Measurements from ENCODE around the gene DNAJC21.

DNAJC21 gene

DNA sequence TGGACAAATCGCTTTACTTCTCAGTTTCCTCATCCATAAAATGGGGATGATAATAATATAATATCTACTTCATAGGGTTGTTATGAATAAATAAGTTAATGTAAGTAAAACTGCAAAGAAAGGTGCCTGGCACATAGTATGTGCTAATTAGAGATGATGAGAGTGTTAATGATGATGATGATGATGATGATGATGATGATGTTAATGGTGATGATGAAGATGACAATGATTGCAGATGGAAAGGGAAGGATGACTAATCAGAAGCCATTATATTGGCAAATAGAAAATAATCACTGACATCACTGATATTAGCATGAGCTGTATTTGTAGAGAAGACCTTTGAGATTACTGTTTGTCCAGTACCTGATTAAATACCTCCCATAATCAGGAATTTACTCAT lies 34.6 kb upstream of the DNAJC21 start:
- ChIA-PET CTCF (interaction anchor here (0.6 kb wide), 1 partner anchor 409 kb away, joined by 7 read pairs; no protein-coding TSS in a partner anchor), POLR2A (no interaction called here)
- no peak for TF ChIP-seq FOXA1 (IDR thresholded peaks at IDR 0.05)
- no peak for TF ChIP-seq TARDBP (IDR thresholded peaks at IDR 0.05)
- no peak for TF ChIP-seq SUZ12 (IDR thresholded peaks at IDR 0.05)
- no peak for TF ChIP-seq ARNT (IDR thresholded peaks at IDR 0.05)
- no peak for TF ChIP-seq CTBP1 (IDR thresholded peaks at IDR 0.05; ENCODE audit: borderline replicate concordance)
- TF ChIP-seq NFRKB (IDR thresholded peaks at IDR 0.05) = no peak
- no peak for TF ChIP-seq LEF1 (IDR thresholded peaks at IDR 0.05; ENCODE audit: borderline replicate concordance)
- TF ChIP-seq ELF4 (IDR thresholded peaks at IDR 0.05) = no peak
- no peak for TF ChIP-seq L3MBTL2 (conservative IDR thresholded peaks at IDR 0.05)
- TF ChIP-seq FOXM1 (IDR thresholded peaks at IDR 0.05; ENCODE audit: borderline replicate concordance) = no peak
- DNase-seq (ENCODE audit: extremely low spot score) = no peak

DNA sequence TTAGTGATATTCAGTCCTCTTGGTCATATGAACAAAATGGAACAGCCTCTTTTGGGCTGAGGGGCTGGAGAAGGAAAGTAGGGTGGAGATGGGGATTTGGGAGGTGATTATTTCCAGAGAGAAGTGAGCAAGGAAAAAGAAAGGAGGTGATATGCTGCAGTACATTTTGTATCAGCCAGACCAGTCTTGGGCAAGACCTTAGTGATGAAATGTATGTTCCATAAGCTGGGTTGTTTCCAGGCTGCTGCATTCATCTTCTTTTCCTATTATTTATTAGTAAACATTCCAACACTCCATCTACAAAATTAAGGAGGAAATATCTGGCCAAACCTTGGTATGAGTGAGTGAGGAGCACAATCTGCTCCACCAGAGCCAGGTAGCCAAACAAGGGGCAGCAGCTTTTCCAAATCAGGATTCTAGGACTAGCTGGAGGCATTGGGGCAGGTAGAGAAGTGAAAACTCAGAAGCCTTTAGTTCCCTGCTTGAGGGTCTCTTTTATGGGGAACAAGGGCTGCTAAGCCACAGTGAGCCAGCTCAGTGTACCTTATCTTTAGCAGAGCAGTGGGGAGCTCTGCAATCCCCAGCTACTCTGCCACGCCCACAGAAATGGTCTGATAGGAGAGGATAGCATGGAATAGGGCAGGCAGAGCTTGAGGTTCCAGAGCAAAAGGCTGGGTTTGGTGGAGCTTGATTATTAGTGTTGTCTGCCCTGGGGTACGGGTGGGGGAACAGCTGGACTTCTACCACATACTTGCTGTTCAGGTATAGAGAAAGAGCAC lies 33.5 kb upstream of the DNAJC21 start:
- POLR2A ChIA-PET = interaction anchor here (0.9 to 1.4 kb wide), 2 partner anchors 19 to 57 kb away, joined by 4 to 6 read pairs; partner anchors contain the start of genes BRIX1, RAD1 and TTC23L
- DNase-seq (ENCODE audit: extremely low spot score) = no peak
- TF ChIP-seq FOXK2 (IDR thresholded peaks at IDR 0.05) = no peak
- TF ChIP-seq TARDBP (IDR thresholded peaks at IDR 0.05) = no peak
- no peak for TF ChIP-seq SP1 (IDR thresholded peaks at IDR 0.05)
- no peak for TF ChIP-seq FOXM1 (IDR thresholded peaks at IDR 0.05; ENCODE audit: borderline replicate concordance)
- no peak for TF ChIP-seq HDGF (IDR thresholded peaks at IDR 0.05; ENCODE audit: borderline replicate concordance)
- TF ChIP-seq ARNT (IDR thresholded peaks at IDR 0.05) = no peak
- TF ChIP-seq, protein P1, sequence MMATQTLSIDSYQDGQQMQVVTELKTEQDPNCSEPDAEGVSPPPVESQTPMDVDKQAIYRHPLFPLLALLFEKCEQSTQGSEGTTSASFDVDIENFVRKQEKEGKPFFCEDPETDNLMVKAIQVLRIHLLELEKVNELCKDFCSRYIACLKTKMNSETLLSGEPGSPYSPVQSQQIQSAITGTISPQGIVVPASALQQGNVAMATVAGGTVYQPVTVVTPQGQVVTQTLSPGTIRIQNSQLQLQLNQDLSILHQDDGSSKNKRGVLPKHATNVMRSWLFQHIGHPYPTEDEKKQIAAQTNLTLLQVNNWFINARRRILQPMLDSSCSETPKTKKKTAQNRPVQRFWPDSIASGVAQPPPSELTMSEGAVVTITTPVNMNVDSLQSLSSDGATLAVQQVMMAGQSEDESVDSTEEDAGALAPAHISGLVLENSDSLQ (IDR thresholded peaks at IDR 0.05) = no peak
- TF ChIP-seq CTBP1 (IDR thresholded peaks at IDR 0.05; ENCODE audit: borderline replicate concordance) = no peak
- no peak for TF ChIP-seq LEF1 (IDR thresholded peaks at IDR 0.05; ENCODE audit: borderline replicate concordance)
- TF ChIP-seq FOXA1 (IDR thresholded peaks at IDR 0.05) = no peak
- TF ChIP-seq NFRKB (IDR thresholded peaks at IDR 0.05) = no peak
- TF ChIP-seq BHLHE40 (IDR thresholded peaks at IDR 0.05; ENCODE audit: borderline replicate concordance) = no peak
- CTCF ChIA-PET = interaction anchor here (4.3 kb wide), 1 partner anchor 372 kb away, joined by 32 read pairs; no protein-coding TSS in a partner anchor

DNA sequence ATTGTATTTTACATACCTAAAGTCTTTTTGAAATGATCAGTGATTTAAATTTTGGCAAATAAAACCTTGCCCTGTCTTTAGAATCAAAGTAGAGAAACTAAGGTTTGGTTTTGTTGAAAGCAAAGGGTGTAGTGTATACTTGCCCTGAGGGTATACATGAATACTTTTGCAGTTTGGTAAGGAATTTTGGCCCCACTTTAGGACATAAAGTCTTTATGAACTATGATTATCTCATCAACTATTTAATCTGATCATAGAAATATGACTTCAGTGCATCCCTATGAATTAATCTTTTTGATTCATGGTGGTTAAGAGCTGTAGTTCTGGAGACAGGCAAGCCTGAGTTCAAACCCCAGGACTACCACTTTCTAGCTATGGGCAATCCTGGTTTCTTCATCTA lies 31.7 kb upstream of the DNAJC21 start:
- POLR2A ChIA-PET = no interaction called here
- CTCF ChIA-PET = interaction anchor here (0.7 to 4.3 kb wide), 11 partner anchors 9 to 422 kb away, joined by 3 to 32 read pairs (median 4); partner anchors contain the start of gene BRIX1
- TF ChIP-seq ARNT (IDR thresholded peaks at IDR 0.05) (no peak), TARDBP (IDR thresholded peaks at IDR 0.05) (no peak), NFRKB (IDR thresholded peaks at IDR 0.05) (no peak), FOXM1 (IDR thresholded peaks at IDR 0.05; ENCODE audit: borderline replicate concordance) (no peak), SP1 (IDR thresholded peaks at IDR 0.05) (no peak), L3MBTL2 (conservative IDR thresholded peaks at IDR 0.05) (no peak), CTBP1 (IDR thresholded peaks at IDR 0.05; ENCODE audit: borderline replicate concordance) (no peak), ELF4 (IDR thresholded peaks at IDR 0.05) (no peak), BHLHE40 (IDR thresholded peaks at IDR 0.05; ENCODE audit: borderline replicate concordance) (no peak), LEF1 (IDR thresholded peaks at IDR 0.05; ENCODE audit: borderline replicate concordance) (no peak), FOXA1 (IDR thresholded peaks at IDR 0.05) (no peak), ZNF384 (IDR thresholded peaks at IDR 0.05) (no peak), SUZ12 (IDR thresholded peaks at IDR 0.05) (no peak), HDGF (IDR thresholded peaks at IDR 0.05; ENCODE audit: borderline replicate concordance) (no peak), FOXK2 (IDR thresholded peaks at IDR 0.05) (no peak)
- TF ChIP-seq, protein P1 (IDR thresholded peaks at IDR 0.05) = no peak
- DNase-seq (ENCODE audit: extremely low spot score) = no peak

DNA sequence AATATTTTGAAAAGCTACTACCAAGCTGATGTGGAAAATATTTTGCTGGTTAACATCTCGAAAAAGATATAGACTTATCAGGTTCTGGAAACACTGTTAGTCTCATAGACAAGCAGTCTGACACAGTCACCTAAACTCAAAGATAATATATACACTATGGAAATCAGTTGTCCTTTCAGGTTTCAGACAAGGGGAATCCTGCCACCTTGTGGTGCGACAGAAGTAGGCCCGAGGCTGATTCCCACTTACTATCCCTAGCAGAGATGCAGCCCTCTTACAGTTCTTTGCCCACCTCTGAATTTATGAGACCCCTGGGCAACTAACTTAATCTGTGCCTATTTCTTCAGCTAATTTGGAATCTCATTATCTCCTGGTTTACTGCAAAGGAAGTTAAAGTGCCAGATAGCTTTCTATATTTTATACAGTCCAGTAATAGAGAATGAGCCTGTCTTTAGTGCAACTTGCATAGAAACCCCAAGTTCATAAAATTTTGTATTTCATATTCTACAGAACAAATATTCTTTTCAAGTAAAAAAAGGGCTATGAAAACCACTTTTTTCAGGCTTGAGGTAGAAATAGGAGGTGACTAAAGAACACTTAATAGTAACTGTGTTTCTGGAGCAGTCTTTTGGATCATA lies 31.0 kb upstream of the DNAJC21 start:
- ChIA-PET CTCF (interaction anchor here (0.6 to 4.3 kb wide), 14 partner anchors 8 to 422 kb away, joined by 3 to 32 read pairs (median 4); partner anchors contain the start of gene BRIX1), POLR2A (interaction anchor here (0.9 kb wide), 1 partner anchor 17 kb away, joined by 4 read pairs; the partner anchor contains the start of genes BRIX1 and RAD1)
- peak; percentile 67 for DNase-seq (ENCODE audit: extremely low spot score)
- TF ChIP-seq FOXM1 (IDR thresholded peaks at IDR 0.05; ENCODE audit: borderline replicate concordance) (no peak), ZNF384 (IDR thresholded peaks at IDR 0.05) (no peak), NFRKB (IDR thresholded peaks at IDR 0.05) (no peak), FOXK2 (IDR thresholded peaks at IDR 0.05) (no peak), SP1 (IDR thresholded peaks at IDR 0.05) (no peak), ARNT (IDR thresholded peaks at IDR 0.05) (no peak), CTBP1 (IDR thresholded peaks at IDR 0.05; ENCODE audit: borderline replicate concordance) (no peak), FOXA1 (IDR thresholded peaks at IDR 0.05) (no peak), BHLHE40 (IDR thresholded peaks at IDR 0.05; ENCODE audit: borderline replicate concordance) (no peak), TARDBP (IDR thresholded peaks at IDR 0.05) (no peak), L3MBTL2 (conservative IDR thresholded peaks at IDR 0.05) (no peak), LEF1 (IDR thresholded peaks at IDR 0.05; ENCODE audit: borderline replicate concordance) (no peak), HDGF (IDR thresholded peaks at IDR 0.05; ENCODE audit: borderline replicate concordance) (no peak), SUZ12 (IDR thresholded peaks at IDR 0.05) (no peak), ELF4 (IDR thresholded peaks at IDR 0.05) (no peak)
- TF ChIP-seq, protein P1 (IDR thresholded peaks at IDR 0.05) = no peak

DNA sequence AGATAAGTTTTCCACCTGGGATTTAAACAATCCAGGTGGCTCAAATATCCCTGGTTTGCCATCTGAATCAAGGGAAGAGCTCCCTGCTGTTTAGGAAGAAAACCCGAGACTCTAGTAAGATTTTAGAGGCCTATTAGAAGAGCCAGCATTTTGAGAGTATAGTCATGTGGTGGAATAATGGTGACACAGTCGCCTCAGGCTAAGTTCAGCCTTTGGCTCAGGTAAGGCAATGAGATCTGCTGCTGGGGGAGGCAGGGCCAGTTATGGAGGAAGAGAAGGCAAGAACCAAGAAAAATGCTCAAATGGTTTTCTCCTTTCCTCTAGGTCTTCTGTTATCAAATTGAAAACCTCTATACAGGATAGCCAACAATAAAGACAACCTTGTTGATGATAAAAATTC lies 30.3 kb upstream of the DNAJC21 start:
- ChIA-PET POLR2A (no interaction called here), CTCF (interaction anchor here (0.6 to 4.3 kb wide), 9 partner anchors 17 to 423 kb away, joined by 3 to 32 read pairs (median 4); partner anchors contain the start of gene BRIX1)
- TF ChIP-seq NFRKB (IDR thresholded peaks at IDR 0.05) (no peak), ZNF384 (IDR thresholded peaks at IDR 0.05) (no peak), BHLHE40 (IDR thresholded peaks at IDR 0.05; ENCODE audit: borderline replicate concordance) (no peak), FOXM1 (IDR thresholded peaks at IDR 0.05; ENCODE audit: borderline replicate concordance) (no peak), CTBP1 (IDR thresholded peaks at IDR 0.05; ENCODE audit: borderline replicate concordance) (no peak), LEF1 (IDR thresholded peaks at IDR 0.05; ENCODE audit: borderline replicate concordance) (no peak), FOXA1 (IDR thresholded peaks at IDR 0.05) (no peak), L3MBTL2 (conservative IDR thresholded peaks at IDR 0.05) (no peak), FOXK2 (IDR thresholded peaks at IDR 0.05) (no peak), SP1 (IDR thresholded peaks at IDR 0.05) (no peak), SUZ12 (IDR thresholded peaks at IDR 0.05) (no peak), ELF4 (IDR thresholded peaks at IDR 0.05) (no peak), ARNT (IDR thresholded peaks at IDR 0.05) (no peak), TARDBP (IDR thresholded peaks at IDR 0.05) (no peak), HDGF (IDR thresholded peaks at IDR 0.05; ENCODE audit: borderline replicate concordance) (no peak)
- TF ChIP-seq, protein P1 (IDR thresholded peaks at IDR 0.05) = no peak
- no peak for DNase-seq (ENCODE audit: extremely low spot score)

Measured in HEK293T (cell line).